ENCODE measurements around the gene FGR. TPM values are rescaled to one million over a fixed set of nuclear protein-coding genes. Genes with fewer than 3 reads are reported as not detected.
"Not testable (repeated sequence)": the region's sequence is repeated elsewhere in the genome, so short reads cannot be mapped to it uniquely, and the experiment has no call there.

FGR gene
- total RNA-seq, 1 donor from 2014 or later = 17.2 TPM

GRCh38 chr1:27634177-27634984, 604 bp downstream of the FGR start:
- no peak for DNase-seq (ENCODE audit: low spot score)

DNA sequence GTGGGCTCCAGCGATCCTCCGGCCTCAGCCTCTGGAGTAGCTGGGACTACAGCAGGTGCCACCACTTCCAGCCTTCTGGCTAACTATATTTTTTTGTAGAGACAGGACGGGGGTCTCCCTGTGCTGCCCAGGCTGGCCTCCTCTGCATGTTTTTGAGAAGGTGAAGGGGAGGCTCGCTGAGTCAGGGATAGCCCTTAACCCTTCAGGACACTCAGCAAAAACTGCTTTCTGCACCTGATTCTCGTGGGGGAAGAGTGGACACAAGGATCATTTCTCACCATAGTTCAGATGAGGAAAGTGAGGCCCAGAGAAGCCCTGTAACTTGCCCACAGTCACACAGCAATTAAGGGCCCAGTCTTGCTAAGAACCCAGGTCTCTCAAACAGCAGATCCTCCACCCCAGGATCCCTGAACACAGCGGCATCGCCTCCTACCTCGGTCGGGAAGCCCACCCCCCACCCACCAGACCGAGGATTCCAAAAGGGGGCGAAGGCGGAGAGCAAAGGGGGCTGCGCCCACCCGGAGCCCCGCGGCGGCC, 1.3 kb downstream of the FGR start:
- DNase-seq (ENCODE audit: low spot score) = no peak

DNA sequence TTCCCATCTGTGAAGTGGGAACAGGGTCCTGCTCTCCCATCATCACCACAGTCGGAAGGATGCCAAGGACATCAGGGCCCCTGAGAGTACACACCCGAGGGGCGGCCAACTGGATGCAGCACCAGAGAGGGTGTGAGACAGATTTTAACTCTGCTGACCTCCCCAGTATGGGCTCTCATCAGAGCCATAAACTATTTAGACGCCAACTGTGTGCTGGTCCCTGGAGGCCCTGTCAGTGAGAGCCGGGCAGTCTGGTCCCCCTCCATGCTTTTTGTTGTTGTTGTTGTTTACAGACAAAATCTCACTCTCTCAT, 1.7 kb downstream of the FGR start:
- DNase-seq (ENCODE audit: low spot score) = no peak

GRCh38 chr1:27632387-27633297, 2.3 kb downstream of the FGR start:
- no peak for DNase-seq (ENCODE audit: low spot score)

GRCh38 chr1:27630859-27631491, 4.0 kb downstream of the FGR start:
- no peak for DNase-seq (ENCODE audit: low spot score)

DNA sequence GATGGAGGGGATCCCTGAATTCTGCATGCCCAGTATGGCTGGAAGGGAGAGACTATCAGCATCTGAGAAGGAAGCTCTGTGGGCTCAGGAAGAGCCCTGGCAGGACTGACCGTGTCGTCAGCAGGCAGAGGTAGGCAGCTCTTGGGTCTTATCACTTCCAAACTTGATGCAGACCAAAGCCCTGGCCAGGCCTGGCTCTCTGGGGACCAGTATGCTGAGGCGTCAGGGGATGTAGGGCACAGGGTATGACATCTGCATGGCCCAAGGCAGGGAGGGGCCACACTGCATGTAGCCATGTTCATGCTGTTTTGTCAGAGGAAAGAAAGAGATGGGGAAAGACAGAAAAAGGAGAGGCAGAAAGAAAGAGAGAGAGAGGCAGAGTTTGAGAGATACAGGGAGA, 6.3 kb downstream of the FGR start:
- no peak for DNase-seq (ENCODE audit: low spot score)

DNA sequence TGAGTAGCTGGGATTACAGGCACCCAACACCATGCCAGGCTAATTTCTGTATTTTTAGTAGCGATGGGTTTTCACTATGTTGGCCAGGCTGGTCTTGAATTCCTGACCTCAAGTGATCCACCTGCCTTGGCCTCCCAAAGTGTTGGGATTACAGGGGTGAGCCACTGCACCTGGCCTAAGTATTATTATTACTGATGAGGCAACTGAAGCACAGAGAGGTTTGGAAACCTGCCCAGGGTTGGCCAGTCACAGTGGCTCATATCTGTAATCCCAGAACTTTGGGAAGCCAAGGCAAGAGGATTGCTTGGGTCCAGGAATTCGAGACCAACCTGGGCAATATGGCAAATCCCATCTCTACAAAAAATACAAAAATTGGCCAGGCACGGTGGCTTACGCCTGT, 7.3 kb downstream of the FGR start:
- not testable (repeated sequence) for DNase-seq (ENCODE audit: low spot score)

- no peak for DNase-seq (ENCODE audit: low spot score)
Observed at GRCh38 chr1:27627061-27627460, 7.9 kb downstream of the FGR start.

DNA sequence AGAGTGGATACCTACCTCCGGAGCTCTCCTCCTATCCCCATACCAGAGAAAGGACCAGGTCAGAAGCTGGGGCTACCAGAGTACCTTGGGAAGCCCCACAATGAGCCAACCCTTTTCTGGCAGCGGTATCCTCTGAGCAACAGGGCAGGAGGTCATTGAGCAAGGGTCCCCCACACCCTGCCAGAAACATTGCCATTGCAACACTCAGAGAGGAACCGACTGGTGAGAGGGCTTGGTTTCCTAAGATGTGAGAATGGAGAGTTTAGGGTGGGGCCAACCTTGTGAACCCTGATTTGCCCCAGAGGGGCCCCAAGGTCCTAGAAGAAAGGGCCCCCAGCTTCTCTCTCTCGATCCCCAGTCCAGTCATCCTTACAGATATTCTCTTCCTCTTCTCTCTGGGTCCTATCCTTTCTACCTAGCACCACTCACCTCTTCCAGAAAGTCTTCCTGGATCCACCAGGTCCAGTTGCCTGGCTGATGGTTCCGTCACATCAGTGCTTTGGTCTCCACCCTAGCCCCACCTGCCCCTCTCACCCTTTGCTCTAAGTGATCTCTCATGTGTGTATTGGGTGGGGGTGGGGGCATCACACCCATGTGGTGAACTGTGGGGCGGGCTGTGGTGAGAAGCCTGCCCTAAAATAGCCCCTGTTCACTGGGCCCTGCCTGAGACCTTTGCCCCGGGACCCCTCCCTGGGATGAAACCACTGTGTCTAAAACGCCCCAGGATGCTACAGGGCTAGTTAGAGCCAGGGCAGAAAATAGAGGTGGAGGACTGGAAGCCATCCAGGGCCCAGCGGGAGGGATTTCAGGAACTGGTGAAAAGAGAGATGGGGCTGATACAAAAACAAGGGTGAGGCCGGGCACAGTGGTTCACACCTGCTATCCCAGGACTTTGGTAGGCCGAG, 8.7 kb downstream of the FGR start:
- no peak for DNase-seq (ENCODE audit: low spot score)

- DNase-seq (ENCODE audit: low spot score) = no peak
Observed at GRCh38 chr1:27624467-27625178, 10.4 kb downstream of the FGR start.

DNA sequence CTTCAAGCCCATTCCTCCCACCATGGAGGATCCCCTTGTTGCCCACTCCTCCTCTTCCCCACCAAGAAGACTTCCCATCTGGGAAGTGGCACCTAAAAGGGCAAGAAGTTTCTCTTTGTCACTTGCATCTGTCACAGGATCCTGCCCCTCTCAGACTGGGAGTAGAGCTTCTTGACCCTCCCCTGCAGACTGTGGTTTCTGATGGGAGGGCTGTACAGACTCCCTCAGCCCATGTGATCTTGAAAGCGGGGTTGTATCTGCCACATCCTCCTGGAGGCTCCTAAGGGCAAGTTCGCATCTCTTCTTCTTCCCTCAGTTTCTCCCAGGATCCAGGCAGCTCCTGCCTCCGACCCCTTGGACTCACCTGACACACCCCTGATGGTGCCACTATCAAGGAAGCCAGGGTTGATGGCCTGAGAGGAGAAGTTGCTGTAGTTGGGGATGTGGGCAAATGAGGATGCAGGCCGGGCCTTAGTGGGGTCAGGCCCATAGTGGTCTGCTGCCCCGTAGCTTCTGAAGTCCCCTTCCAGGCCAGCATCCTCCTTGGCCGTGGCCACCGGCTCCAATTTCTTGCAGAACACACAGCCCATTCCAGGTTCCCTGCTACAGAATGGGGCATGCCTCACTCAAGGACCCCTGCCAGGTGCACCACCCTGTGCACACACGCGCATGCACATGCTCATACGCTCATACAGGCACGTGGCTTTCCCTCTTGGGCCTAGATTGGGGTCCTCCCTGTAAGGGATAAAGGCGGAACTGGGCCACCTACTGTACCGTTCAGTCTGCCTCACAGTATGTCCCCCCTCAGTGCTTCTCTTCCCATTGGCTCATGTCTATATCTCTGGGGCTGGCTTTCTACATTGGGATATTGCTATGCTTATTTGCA, 11.4 kb downstream of the FGR start:
- DNase-seq (ENCODE audit: low spot score) = no peak

DNA sequence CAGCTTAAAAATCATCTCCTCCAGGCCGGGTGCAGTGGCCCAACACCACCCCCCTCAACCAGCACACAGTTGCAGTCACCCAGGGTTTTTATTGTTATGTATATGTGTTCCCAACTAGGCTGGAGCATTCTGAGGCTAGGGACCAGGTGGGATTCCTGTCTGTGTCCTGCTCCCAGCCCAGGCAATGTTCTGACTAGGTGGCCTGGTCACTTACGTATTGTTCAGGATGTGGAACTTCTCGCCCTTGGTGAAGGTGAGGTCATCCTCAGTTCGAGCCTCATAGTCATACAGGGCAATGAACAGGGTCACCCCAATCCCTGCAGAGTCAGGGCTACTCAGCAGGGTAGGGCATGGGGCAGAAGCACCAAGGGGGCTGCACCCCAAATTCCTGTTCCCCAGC, 12.2 kb downstream of the FGR start:
- DNase-seq (ENCODE audit: low spot score) = no peak

- DNase-seq (ENCODE audit: low spot score) = no peak
Observed at GRCh38 chr1:27621051-27621920, 13.7 kb downstream of the FGR start.

- DNase-seq (ENCODE audit: low spot score) = not testable (repeated sequence)
Observed at GRCh38 chr1:27619782-27620438, 15.1 kb downstream of the FGR start.

DNA sequence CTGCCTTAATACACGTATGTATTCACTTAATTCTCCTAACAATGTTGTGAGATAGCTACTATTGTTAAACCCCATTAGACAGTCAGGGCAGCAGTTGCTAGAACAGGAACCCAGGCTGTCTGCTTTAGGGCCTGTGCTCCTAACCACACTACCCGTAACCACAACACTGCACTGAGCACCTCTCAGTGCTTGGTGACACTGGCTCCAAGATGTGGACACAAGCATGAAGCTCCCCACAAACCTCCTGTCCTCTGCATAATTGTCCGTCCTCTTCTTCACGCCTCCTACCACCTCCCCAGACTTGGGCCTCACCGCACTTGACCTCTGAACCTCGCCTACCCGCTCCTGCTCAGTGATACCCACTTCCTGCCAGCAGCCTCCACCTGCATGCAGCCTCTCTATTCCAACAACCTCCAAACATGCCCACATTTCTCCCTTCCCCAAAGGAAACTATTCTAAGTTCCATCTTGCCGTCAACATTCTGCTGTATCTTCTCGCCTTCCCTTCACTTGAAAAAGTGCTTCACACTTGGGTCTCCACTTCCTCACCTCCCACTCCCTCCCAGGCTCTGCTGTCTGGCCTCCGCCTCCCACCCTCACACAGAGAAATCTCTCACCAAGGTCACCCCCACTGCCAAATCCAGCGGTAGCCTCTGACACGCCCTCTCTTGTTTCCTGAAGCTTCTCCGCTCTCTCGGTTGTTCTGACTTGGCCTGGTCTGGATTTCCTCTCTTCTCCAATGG, 16.5 kb downstream of the FGR start:
- DNase-seq (ENCODE audit: low spot score) = no peak

GRCh38 chr1:27617420-27617819, 17.6 kb downstream of the FGR start:
- no peak for DNase-seq (ENCODE audit: low spot score)

DNA sequence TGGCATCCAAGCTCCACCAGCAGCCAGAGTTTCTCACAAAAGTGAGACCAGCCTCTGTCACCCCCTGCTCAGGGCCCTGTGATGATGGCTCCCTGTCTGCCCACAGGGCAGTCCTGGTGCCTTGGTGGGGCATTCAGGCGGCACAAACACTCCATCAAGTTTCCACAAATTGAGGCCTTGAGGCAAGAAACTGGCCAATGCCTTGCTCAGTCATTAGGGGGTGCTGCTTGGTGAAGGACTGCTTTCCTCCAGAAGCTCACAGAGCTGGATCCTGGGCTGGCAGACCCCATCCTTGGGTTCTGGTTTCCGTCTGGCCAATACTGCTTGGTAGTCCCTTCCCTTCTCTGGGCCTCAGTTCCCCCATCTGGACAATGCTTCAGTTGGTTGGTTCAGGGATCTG, 18.5 kb downstream of the FGR start:
- no peak for DNase-seq (ENCODE audit: low spot score)
